MCF 10A (cell line): ENCODE results near the gene TFAP2E. TPM values are rescaled to one million over a fixed set of nuclear protein-coding genes. Genes with fewer than 3 reads are reported as not detected.
A peak's percentile ranks its signal among the peaks of the same experiment; 100 is the strongest.

Experiments
- BruUV-seq: library from RNA; stranded (reverse); fragments of 400-500 nt; replicated peaks from 2 replicates; lab custom pipeline; 2021; lab: Mats Ljungman, UMichigan
- CTCF ChIA-PET: fragments of 300-600 bp; sonication (Branson Sonifier 250); formaldehyde crosslinking; extraction: SDS; loops from one replicate; lab custom pipeline; 2021; ENCODE audit warnings: antibody characterized with exemption, inconsistent platforms; lab: Yijun Ruan, JAX
- POLR2A ChIA-PET: fragments of 300-600, 350-650 bp; sonication (Branson Sonifier 250); formaldehyde crosslinking; extraction: SDS; loops from one replicate; lab custom pipeline; 2020; ENCODE audit warnings: antibody characterized with exemption, inconsistent platforms; lab: Yijun Ruan, JAX
- DNase-seq: peaks from one replicate; pipeline ENCODE4 v3.0.0-alpha.2; 2018; ENCODE audit not compliant: unreplicated experiment
- H3K27ac Mint-ChIP-seq: one replicate; pipeline ENCODE4 v1.8.0; 2022; ENCODE audit warnings: mild to moderate bottlenecking, low read depth, mixed read lengths; ENCODE audit not compliant: unreplicated experiment
- H3K27me3 Mint-ChIP-seq: one replicate; pipeline ENCODE4 v1.8.0; 2022; ENCODE audit warnings: mixed read lengths; ENCODE audit not compliant: insufficient read depth, unreplicated experiment
- H3K36me3 Mint-ChIP-seq: one replicate; pipeline ENCODE4 v1.8.0; 2022; ENCODE audit warnings: mild to moderate bottlenecking, moderate library complexity, mixed read lengths; ENCODE audit not compliant: insufficient read depth, unreplicated experiment
- H3K4me1 Mint-ChIP-seq: one replicate; pipeline ENCODE4 v1.8.0; 2022; ENCODE audit warnings: mixed read lengths; ENCODE audit not compliant: insufficient read depth, unreplicated experiment
- H3K4me3 Mint-ChIP-seq: one replicate; pipeline ENCODE4 v1.8.0; 2022; ENCODE audit warnings: mild to moderate bottlenecking, moderate library complexity, mixed read lengths; ENCODE audit not compliant: unreplicated experiment
- H3K9me3 Mint-ChIP-seq: one replicate; pipeline ENCODE4 v1.8.0; 2022; ENCODE audit warnings: mixed read lengths; ENCODE audit not compliant: unreplicated experiment
- CTCF ChIP-seq: fragments of 200-600 bp; IDR thresholded peaks from one replicate; pipeline ENCODE4 v1.8.0; 2022; ENCODE audit warnings: antibody characterized with exemption, mild to moderate bottlenecking; ENCODE audit not compliant: unreplicated experiment
- intact Hi-C: fragments of 100-400 bp; cut with micrococcal nuclease; formaldehyde crosslinking; loops from 2 replicates; pipeline ENCODE4 v1.14.1; 2022
- total RNA-seq: library from RNA; stranded (reverse); gene quantifications from 2 replicates; pipeline ENCODE4 v1.2.3, GENCODE V29; 2022

The TFAP2E gene
- total RNA-seq, 1 experiment from 2014 or later: 0.30 TPM

- no TSS peak for BruUV-seq
- ChIA-PET CTCF (interaction anchor here (0.6 to 1.1 kb wide), 2 partner anchors 9 to 95 kb away, joined by 3 to 4 read pairs; no protein-coding TSS in a partner anchor), POLR2A (interaction anchor here (1.1 kb wide), 1 partner anchor 9 kb away, joined by 4 read pairs; no protein-coding TSS in a partner anchor)
- TF ChIP-seq CTCF: no peak
- no peak overlapping the region for H3K27ac Mint-ChIP-seq
- H3K4me3 Mint-ChIP-seq: no peak overlapping the region
- H3K9me3 Mint-ChIP-seq: no peaks in the 10 kb centered on the region
- H3K27me3 Mint-ChIP-seq: no peaks in the 10 kb centered on the region
- intact Hi-C loops: no loop called here
- peaks cover 6% of the 10 kb centered on the region for H3K4me1 Mint-ChIP-seq
- DNase-seq: no peak
- H3K36me3 Mint-ChIP-seq: peaks cover 87% of the 10 kb centered on the region
These were observed 58.3 kb downstream of the TFAP2E start for GRCh38 chr1:35631396-35631795.

GRCh38 chr1:35633547-35633946, 60.4 kb downstream of the TFAP2E start:
- no peak for DNase-seq
- peaks cover 76% of the 10 kb centered on the region for H3K36me3 Mint-ChIP-seq
- H3K4me3 Mint-ChIP-seq: no peak overlapping the region
- BruUV-seq: no TSS peak
- intact Hi-C loops: no loop called here
- H3K9me3 Mint-ChIP-seq: no peaks in the 10 kb centered on the region
- H3K4me1 Mint-ChIP-seq: peaks cover 10% of the 10 kb centered on the region
- no peak for TF ChIP-seq CTCF
- ChIA-PET POLR2A (interaction anchor here (0.9 to 1.3 kb wide), 2 partner anchors 33 to 85 kb away, joined by 3 to 5 read pairs; partner anchors contain the start of gene C1orf216), CTCF (interaction anchor here (0.6 to 1.2 kb wide), 3 partner anchors 9 to 65 kb away, joined by 3 to 5 read pairs (median 3); no protein-coding TSS in a partner anchor)
- no peak overlapping the region for H3K27ac Mint-ChIP-seq
- no peaks in the 10 kb centered on the region for H3K27me3 Mint-ChIP-seq

GRCh38 chr1:35637401-35637809, 64.3 kb downstream of the TFAP2E start:
- intact Hi-C loops: loop anchor here (5.0 kb wide), 1 partner anchor 185 kb away; no protein-coding TSS in a partner anchor
- Mint-ChIP-seq H3K9me3 (no peaks in the 10 kb centered on the region), H3K4me1 (peaks cover 12% of the 10 kb centered on the region), H3K27me3 (no peaks in the 10 kb centered on the region), H3K4me3 (peak overlapping the region; percentile 69), H3K27ac (peak overlapping the region; percentile 84), H3K36me3 (peaks cover 63% of the 10 kb centered on the region)
- CTCF ChIA-PET: interaction anchor here (0.5 to 1.5 kb wide), 7 partner anchors 65 to 183 kb away, joined by 3 to 6 read pairs (median 4); no protein-coding TSS in a partner anchor
- BruUV-seq: no TSS peak
- POLR2A ChIA-PET: interaction anchor here (0.6 to 3.1 kb wide), 17 partner anchors 9 to 607 kb away, joined by 3 to 20 read pairs (median 5); partner anchors contain the start of genes C1orf216, CLSPN, KIAA0319L and ZMYM6
- no peak for TF ChIP-seq CTCF
- DNase-seq: peak; percentile 52

GRCh38 chr1:35640380-35641232, 67.5 kb downstream of the TFAP2E start:
- intact Hi-C loops: loop anchor here (2.0 to 5.0 kb wide), 2 partner anchors 73 to 78 kb away; partner anchors contain the start of gene C1orf216
- peak; percentile 6 for DNase-seq
- ChIA-PET POLR2A (interaction anchor here (0.7 to 2.1 kb wide), 8 partner anchors 9 to 393 kb away, joined by 3 to 7 read pairs (median 4); partner anchors contain the start of genes C1orf216, KIAA0319L and NCDN), CTCF (interaction anchor here (0.7 to 1.0 kb wide), 4 partner anchors 9 to 86 kb away, joined by 3 to 4 read pairs (median 4); no protein-coding TSS in a partner anchor)
- Mint-ChIP-seq H3K27ac (peak overlapping the region; percentile 100), H3K36me3 (peaks cover 36% of the 10 kb centered on the region), H3K9me3 (no peaks in the 10 kb centered on the region), H3K27me3 (peaks cover 4% of the 10 kb centered on the region), H3K4me1 (peaks cover 12% of the 10 kb centered on the region), H3K4me3 (peak overlapping the region; percentile 99)
- TSS peak; percentile 36 for BruUV-seq
- TF ChIP-seq CTCF: no peak
